Inferior parietal cortex (tissue), 1 donor: Measurements from ENCODE around the gene GON4L.
A peak's percentile ranks its signal among the peaks of the same experiment; 100 is the strongest.
"Not testable (repeated sequence)": the region's sequence is repeated elsewhere in the genome, so short reads cannot be mapped to it uniquely, and the experiment has no call there.

Experiments
- DNase-seq: peaks from one replicate; pipeline ENCODE4 v3.0.0-alpha.2; 2016; ENCODE audit errors: extremely low spot score

Gene GON4L

DNA sequence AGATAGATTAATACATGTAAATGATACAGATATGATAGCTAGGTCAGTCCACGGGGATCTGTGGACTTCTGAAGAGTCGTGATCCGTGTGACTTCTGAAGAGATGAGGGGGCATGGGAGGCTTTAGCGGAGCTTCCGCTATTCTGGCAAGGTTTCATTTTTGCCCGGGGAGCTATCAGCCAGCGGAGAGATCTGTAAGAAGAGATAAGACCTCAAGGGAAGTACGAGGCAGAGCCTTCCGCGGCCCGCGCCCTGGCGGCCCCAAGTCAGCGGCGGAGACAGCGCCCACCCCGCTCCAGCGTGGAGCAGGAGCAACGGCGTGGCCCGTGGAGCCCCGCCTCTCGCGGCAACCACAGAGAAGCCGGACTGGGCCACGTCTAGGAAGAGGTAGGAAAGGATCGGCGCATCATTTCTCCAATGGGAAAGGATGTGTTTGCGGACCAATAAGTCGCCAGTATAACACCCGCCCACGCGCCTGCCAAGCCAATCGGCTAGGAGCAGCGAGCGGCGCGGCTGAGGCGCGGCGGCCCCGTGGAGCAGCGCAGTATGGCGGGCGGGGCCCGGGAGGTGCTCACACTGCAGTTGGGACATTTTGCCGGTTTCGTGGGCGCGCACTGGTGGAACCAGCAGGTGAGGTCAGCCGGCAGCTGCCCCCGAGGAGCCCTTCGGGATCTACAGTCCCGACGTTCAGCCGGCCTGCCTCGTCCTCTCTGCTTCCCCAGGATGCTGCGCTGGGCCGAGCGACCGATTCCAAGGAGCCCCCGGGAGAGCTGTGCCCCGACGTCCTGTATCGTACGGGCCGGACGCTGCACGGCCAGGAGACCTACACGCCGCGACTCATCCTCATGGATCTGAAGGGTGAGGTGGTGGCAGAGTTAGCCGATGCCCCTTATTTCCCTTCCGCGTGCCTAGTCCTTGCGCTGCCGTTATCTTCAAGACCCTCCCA lies 111.5 kb downstream of the GON4L start:
- peak; percentile 95 for DNase-seq

DNA sequence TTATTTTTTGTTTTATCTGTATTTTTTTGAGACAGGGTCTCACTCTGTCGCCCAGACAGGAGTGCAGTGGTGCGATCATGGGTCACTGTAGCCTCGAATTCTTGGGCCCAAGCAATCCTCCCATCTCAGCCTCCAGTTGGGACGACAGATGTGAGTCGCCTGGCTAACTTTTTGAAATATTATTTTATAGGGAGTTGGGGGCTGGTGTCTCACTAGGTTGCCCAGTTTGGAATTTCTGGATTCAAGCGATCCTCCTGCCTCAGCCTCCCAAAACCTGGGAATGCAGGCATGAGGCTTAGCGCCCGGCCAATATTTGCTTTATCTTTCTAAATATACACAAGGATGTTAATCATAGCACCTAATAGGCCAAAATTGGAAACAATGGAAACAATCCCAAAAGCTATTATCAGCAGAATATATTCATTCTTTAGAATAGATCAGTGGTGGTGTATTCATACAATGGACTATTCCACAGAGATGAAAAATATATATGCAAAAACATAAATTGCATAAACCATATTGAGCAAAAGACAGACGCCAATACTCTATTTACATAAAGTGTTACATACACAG lies 112.2 kb downstream of the GON4L start:
- DNase-seq: no peak

DNA sequence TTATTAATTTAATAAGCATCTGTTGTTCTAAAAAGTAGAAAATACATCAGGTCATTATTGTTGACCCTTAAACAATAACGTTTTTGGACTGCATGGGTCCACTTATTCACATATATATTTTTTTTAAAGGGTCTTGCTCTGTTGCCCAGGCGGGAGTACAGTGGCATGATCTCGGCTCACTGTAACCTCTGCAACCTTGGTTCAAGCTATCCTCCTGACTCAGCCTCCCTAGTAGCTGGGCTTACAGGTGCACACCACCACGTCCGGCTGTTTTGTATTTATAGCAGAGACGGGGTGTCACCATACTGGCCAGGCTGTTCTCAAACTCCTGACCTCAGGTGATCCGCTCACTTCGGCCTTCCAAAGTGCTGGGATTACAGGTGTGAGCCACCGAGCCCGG lies 115.1 kb downstream of the GON4L start:
- DNase-seq: no peak

DNA sequence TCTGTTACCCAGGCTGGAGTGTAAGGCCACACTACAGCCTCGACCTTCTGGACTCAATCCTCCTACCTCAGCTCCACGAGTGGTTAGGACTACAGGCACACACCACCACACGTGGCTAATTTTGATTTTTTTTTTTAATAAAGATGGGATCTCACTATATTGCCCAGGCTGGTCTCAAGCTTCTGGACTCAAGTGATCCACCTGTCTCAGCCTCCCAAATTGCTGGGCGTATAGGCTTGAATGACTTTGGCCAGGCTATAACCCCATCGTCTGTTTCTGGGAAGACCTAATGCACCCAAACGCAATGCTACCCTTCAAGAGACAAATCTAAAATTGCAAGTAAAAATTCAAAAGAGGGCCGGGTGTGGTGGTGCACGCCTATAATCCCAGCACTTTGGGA lies 116.0 kb downstream of the GON4L start:
- DNase-seq: no peak

DNA sequence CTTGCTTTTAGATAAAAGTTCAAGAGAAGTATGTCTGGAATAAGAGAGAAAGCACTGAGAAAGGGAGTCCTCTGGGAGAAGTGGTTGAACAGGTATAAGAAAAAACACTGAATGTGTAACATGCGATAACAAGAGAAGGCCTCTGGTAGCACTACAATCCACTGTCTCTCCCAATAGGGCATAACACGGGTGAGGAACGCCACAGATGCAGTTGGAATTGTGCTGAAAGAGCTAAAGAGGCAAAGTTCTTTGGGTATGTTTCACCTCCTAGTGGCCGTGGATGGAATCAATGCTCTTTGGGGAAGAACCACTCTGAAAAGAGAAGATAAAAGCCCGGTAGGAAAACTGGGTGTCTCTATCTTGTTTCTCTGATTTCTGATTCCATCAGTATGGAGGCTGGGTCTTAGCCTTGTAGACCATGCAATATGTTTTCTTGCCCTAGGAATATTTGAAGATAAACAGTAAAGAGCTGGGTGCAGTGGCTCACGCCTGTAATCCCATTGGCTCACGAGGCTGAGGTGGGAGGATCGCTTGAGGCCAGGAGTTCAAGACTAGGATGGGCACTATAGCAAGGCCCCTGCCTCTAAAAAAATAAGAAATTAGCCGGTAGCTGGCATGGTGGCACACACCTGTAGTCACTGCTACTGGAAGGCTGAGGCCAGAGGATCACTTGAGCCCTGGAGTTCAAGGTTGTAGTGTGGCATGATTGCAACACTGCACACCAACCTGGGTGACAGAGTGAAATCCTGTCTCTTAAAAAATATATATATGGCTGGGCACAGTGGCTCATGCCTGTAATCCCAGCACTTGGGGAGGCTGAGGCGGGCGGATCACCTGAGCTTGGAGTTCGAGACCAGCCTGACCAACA lies 127.7 kb downstream of the GON4L start:
- DNase-seq: peak; percentile 86

- DNase-seq: no peak
Measured at GRCh38 chr1:155725142-155725541, 131.9 kb downstream of the GON4L start.

DNA sequence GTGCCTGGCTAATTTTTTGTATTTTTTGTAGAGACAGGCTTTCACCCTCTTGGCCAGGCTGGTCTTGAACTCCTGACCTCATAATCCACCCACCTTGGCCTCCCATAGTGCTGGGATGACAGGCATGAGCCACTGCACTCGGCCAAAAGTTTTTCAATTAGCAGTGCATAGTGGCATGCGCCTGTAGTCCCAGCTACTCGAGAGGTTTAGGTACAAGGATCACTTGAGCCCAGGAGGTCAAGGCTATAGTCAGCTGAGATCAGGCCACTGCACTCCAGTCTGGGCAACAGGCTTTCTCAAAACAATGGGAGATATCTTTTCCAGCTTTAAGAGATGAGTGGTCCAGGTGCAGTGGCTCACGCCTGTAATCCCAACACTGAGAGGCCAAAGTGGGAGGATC lies 137.3 kb downstream of the GON4L start:
- no peak for DNase-seq

- peak; percentile 60 for DNase-seq
Measured at GRCh38 chr1:155718524-155719115, 138.4 kb downstream of the GON4L start.

- DNase-seq: no peak
Measured at GRCh38 chr1:155717041-155717440, 140.0 kb downstream of the GON4L start.

DNA sequence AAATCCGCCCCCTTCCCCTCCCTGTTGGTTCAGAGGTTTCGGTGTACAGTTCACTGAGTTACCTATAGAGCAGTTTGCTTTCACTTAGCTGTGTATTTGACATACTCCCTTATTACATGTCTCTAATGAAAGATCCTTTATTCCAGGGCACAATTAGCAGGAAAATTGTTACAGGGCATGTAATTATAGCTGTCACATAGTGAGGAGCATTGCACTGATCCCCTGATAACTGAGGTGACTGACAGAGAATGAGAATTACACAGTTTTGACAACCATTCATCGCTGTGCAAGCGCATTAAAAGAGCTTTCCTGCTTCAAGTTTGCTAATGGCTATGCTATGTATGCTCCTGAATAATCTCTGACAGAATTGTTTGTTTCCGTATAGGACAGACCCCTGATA lies 141.2 kb downstream of the GON4L start:
- no peak for DNase-seq

GRCh38 chr1:155715056-155715455 lies 142.0 kb downstream of the GON4L start:
- not testable (repeated sequence) for DNase-seq

- DNase-seq: no peak
Measured at GRCh38 chr1:155713075-155713474, 143.9 kb downstream of the GON4L start.

DNA sequence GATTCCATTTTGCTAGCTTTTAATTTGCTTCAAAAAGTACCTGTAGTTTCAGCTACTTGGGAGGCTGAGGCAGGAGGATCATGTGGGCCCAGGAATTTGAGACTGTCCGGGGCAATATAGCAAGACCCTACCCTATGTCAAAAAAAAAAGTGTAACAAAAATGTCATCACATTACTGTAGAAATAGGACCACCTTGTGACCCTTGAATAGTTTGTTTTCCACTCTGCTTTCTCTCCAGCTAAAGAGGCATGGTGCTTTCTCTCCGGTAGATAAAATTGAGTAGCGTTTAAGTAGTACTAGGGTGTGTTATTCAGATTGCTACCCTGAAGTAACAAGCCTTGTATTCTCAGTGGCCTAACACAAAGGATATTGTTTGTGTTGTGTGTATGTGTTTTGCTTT lies 144.4 kb downstream of the GON4L start:
- not testable (repeated sequence) for DNase-seq

GRCh38 chr1:155711457-155711856 lies 145.6 kb downstream of the GON4L start:
- DNase-seq: not testable (repeated sequence)

DNA sequence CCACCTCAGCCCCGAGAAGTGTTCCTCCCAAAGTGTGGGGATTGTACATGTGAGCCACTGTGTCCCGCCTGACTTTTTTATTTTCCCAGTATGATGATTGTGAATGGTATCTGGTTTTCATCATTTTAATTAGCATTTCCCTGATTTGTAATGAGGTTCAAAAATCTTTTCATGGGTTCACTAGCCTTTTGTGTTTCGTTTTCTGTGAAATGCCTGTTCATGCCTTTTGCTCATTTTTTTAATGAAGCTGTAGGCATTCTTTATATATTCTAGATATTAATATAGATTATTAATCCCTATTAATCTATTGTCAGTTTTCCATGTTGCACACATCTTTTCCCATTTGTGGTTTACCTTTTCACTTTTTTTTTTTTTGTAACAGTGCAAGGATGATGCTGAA lies 147.6 kb downstream of the GON4L start:
- DNase-seq: no peak

DNA sequence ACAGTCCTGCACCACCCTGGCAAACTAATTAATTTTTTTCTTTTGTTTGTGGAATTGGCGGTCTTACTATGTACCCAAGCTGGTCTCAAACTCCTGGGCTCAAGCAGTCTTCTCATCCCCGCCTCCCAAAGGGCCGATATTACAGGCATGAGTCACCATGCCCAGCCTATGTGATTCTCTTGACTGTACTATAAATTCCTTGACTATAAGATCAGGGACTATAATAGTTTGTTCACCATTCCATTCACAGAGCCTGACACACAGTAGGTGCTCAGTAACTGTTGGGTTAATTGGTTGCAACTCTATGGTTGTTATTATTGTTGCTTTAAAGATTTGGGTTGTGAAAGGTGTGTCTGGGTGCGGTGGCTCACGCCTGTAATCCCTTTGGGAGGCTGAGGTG lies 150.9 kb downstream of the GON4L start:
- DNase-seq: no peak

- DNase-seq: not testable (repeated sequence)
Measured at GRCh38 chr1:155704414-155704813, 152.6 kb downstream of the GON4L start.

- no peak for DNase-seq
Measured at GRCh38 chr1:155703216-155703615, 153.8 kb downstream of the GON4L start.

GRCh38 chr1:155701675-155702074 lies 155.3 kb downstream of the GON4L start:
- DNase-seq: not testable (repeated sequence)
